IPS-20b (cell line): Measurements from ENCODE around the gene TNS4.
A peak's percentile ranks its signal among the peaks of the same experiment; 100 is the strongest.
"Not testable (repeated sequence)": the region's sequence is repeated elsewhere in the genome, so short reads cannot be mapped to it uniquely, and the experiment has no call there.

ENCODE experiments used
- H3K27ac ChIP-seq: one replicate; pipeline ENCODE4 v1.5.1; 2013; ENCODE audit warnings: low read length
- H3K27me3 ChIP-seq: 2 replicates; pipeline ENCODE4 v1.6.1; 2013; ENCODE audit warnings: mild to moderate bottlenecking, low read length, inconsistent platforms; ENCODE audit not compliant: insufficient read depth
- H3K36me3 ChIP-seq: 2 replicates; pipeline ENCODE4 v1.6.1; 2013; ENCODE audit warnings: low read depth, mild to moderate bottlenecking, inconsistent platforms, low read length, moderate library complexity; ENCODE audit not compliant: insufficient read depth
- H3K4me1 ChIP-seq: 2 replicates; pipeline ENCODE4 v1.6.1; 2013; ENCODE audit warnings: mild to moderate bottlenecking, control low read depth, inconsistent platforms, low read length, moderate library complexity; ENCODE audit not compliant: insufficient read depth
- H3K4me3 ChIP-seq: 2 replicates; pipeline ENCODE4 v1.5.1; 2013; ENCODE audit warnings: mild to moderate bottlenecking, low read length, inconsistent platforms
- H3K9ac ChIP-seq: 2 replicates; pipeline ENCODE4 v1.6.1; 2013; ENCODE audit warnings: low read depth, mild to moderate bottlenecking, inconsistent platforms, low read length, moderate library complexity
- H3K9me3 ChIP-seq: 2 replicates; pipeline ENCODE4 v1.6.1; 2013; ENCODE audit warnings: mild to moderate bottlenecking, low read depth, low read length, inconsistent platforms; ENCODE audit not compliant: insufficient read depth

Gene TNS4, protein sequence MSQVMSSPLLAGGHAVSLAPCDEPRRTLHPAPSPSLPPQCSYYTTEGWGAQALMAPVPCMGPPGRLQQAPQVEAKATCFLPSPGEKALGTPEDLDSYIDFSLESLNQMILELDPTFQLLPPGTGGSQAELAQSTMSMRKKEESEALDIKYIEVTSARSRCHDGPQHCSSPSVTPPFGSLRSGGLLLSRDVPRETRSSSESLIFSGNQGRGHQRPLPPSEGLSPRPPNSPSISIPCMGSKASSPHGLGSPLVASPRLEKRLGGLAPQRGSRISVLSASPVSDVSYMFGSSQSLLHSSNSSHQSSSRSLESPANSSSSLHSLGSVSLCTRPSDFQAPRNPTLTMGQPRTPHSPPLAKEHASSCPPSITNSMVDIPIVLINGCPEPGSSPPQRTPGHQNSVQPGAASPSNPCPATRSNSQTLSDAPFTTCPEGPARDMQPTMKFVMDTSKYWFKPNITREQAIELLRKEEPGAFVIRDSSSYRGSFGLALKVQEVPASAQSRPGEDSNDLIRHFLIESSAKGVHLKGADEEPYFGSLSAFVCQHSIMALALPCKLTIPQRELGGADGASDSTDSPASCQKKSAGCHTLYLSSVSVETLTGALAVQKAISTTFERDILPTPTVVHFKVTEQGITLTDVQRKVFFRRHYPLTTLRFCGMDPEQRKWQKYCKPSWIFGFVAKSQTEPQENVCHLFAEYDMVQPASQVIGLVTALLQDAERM

DNA sequence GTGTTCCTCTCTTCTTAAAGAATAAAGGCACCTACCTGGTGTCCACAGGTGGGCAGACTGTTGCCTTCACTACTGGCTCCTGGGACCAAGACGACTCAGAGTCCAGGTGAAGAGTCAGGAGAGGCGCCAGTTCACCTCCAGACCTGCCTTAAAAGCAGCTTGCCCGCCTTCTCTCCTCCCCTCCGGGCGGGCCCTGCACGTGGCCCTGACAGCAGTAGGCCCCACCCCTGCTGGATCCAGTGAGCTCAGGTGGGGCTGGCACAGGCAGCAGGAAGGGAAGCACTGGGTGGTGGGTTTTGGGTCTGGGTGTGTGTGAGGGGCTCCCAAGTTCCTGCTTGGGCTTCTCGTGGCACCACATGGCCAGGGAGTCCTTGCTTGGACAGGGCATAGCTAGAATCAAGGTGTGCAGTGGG lies at the start of gene TNS4:
Gene TNS4, minus strand, starts transcription at position 125 of the 413 bp plus-strand sequence. CDS start 5,198 bp downstream, outside the sequence.
- Histone ChIP-seq H3K36me3 (no peaks in the 10 kb centered on the region), H3K27ac (no peak within 1 kb of the TSS), H3K4me3 (no peak within 1 kb of the TSS), H3K9me3 (no peaks in the 10 kb centered on the region), H3K9ac (peak within 1 kb of the TSS; percentile 17; the same call in 1 of the 2 replicates), H3K27me3 (no peaks in the 10 kb centered on the region), H3K4me1 (peaks cover 15% of the 10 kb centered on the region; the same call in 1 of the 2 replicates)

DNA sequence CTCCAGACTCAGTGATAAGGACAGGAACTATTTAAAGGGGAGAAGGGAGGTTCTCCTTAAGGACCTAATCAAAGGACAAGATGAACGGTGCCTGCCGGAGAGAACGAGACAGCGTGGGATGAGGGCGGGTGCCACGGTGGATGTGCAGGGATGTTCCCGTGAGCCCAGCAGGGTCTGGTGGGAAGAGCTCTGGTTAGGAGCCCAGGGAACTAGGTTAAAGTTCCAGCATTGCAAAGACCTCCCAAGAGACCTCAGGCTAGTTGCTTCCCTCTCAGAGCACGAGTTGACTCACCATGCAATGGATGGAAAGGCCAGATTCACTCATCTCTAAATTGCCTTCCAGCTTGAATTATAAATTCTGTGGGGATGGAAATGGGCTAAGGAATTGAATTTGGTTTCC lies 49.2 kb upstream of the TNS4 start:
- no peak overlapping the region for H3K27ac ChIP-seq
- H3K36me3 ChIP-seq: no peaks in the 10 kb centered on the region
- no peaks in the 10 kb centered on the region for H3K27me3 ChIP-seq
- no peaks in the 10 kb centered on the region for H3K9me3 ChIP-seq
- H3K4me1 ChIP-seq: peaks cover 3% of the 10 kb centered on the region; the same call in 1 of the 2 replicates
- no peak overlapping the region for H3K4me3 ChIP-seq
- H3K9ac ChIP-seq: no peak overlapping the region

DNA sequence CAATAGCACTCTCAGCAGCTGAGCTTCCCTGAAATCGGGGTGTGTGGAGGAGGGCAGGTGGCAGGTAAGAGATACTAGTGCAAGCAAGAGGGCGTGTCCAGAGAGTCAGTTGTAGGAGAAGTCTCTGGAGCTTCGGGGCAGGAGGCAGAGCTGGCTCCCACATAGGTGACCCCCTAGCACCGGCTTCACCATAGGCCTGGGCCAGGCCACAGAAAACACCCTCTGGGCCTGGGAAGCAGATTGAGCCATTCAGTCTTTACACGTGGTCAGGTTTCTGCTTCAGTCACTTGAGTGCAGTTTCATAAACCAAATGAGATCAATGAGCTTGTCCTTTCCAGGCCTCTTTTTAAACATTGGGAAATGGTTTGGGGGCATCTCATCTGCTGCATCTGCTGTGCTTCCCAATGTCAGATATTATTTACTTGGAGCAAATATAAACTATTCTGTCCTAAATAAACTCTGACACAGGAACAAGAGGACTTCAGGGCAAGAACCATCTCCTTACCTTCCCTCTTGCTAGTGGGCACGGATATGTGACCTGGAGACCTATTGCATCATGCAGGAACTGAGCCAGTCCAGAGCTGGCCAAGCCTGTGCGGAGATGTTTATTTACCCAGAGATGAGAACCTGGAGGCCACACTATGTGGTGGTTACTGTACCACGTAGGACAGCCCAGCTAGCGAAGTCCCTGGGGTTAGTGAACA lies 47.7 kb upstream of the TNS4 start:
- H3K4me1 ChIP-seq: peaks cover 3% of the 10 kb centered on the region; the same call in 1 of the 2 replicates
- no peaks in the 10 kb centered on the region for H3K9me3 ChIP-seq
- no peak overlapping the region for H3K27ac ChIP-seq
- H3K27me3 ChIP-seq: no peaks in the 10 kb centered on the region
- H3K9ac ChIP-seq: no peak overlapping the region
- no peak overlapping the region for H3K4me3 ChIP-seq
- no peaks in the 10 kb centered on the region for H3K36me3 ChIP-seq

DNA sequence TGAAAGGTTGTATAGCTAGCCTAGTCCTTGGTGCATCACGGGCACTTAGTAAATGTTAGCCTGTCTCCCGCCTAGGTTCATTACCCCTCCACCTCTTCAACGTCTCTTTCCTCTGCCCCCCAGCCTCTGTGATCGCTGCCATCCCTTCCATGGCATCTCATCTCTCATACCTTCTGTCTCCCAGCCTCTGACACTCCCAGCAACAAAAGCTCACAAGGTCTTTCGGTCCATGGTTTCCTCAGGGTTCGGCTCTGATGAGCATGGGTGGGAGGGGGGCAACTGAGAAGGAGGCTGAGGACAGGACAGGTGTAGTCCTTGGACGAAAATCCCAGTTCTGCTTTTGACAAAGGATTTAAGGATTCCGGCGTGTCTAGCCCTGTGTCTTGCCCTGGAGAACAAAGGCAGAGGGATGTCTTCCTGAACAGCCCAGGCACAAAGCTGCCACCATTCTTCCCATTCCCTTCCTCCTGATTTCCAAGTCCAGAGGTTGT lies 47.1 kb upstream of the TNS4 start:
- peaks cover under 1% of the 10 kb centered on the region; the same call in 1 of the 2 replicates for H3K4me1 ChIP-seq

DNA sequence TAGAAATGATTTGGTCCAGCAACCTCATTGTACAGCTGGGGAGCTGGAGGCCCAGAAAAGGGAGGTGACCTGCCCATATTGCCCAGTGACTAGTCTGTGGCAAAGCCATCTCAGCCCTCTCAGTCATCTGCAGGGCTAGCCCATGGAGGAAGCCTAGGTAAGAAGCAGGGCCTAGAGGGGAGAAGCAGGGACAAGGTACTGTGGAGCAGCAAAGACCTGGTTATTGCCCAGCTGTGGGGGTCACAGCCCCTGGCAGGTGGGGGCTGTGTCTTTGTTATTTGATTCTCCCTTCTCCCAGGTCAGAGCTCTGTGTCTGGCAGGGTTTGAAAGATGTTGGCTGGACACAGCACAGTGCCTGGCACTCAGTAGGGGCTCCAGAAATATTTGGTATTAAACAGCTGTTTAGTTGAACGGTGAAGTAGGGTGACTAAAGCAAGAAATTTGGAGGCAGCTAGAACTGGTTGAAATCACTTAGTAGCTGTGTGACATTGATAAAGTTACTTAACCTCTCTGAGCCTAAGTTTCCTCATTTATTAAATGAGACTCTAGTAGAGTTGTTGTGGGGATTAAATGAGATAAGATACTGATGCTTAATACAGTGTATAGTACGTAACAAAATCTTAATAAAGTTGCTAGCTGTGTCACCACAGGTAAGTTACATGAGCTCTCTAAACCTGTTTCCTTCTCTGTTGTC lies 46.5 kb upstream of the TNS4 start:
- Histone ChIP-seq H3K9me3 (no peaks in the 10 kb centered on the region), H3K27ac (no peak overlapping the region), H3K36me3 (no peaks in the 10 kb centered on the region)

More for the DNA sequence above, 47.1 kb upstream of the TNS4 start:
- no peaks in the 10 kb centered on the region for H3K36me3 ChIP-seq
- no peaks in the 10 kb centered on the region for H3K9me3 ChIP-seq
- H3K4me3 ChIP-seq: no peak overlapping the region
- H3K27me3 ChIP-seq: no peaks in the 10 kb centered on the region
- H3K27ac ChIP-seq: no peak overlapping the region
- H3K9ac ChIP-seq: no peak overlapping the region

DNA sequence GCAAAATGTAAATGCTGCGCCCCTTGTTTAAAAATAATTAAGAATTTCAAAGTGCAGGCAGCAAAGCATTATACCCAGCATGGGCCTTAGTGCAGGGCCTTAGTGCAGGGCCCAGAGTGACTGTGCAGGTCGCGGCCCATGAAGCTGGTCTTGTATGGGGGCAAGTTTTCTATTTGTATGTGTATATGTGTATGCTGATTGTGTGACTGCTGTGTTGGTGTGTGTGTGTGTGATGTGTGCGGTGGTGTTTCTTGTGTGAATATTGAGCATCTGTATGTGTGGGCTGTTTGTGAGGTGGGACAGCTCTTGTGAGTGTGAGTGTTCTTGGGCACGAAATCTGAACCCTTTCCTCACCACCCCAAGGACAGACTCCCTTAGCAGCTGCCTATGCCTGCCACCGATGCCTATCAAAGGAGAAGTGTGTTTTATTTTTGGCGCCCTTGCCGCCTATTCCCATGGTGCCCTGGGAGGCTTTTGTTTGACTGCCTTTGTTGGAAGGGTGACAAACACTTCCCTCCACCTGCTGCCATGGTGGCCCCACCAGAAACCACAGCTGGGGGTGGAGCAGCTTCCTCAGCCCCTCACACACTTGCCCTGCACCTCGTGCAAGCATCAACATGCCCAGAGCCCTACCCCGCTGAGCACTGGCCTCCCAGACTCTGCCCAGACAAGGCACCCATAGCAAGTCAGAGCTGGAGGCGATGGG lies 45.8 kb upstream of the TNS4 start:
- no peaks in the 10 kb centered on the region for H3K36me3 ChIP-seq
- H3K9me3 ChIP-seq: no peaks in the 10 kb centered on the region
- no peaks in the 10 kb centered on the region for H3K27me3 ChIP-seq
- H3K27ac ChIP-seq: no peak overlapping the region
- no peak overlapping the region for H3K9ac ChIP-seq
- no peak overlapping the region for H3K4me3 ChIP-seq
- H3K4me1 ChIP-seq: peaks cover 4% of the 10 kb centered on the region; the same call in 1 of the 2 replicates

More for the DNA sequence above, 46.5 kb upstream of the TNS4 start:
- Histone ChIP-seq H3K4me3 (no peak overlapping the region), H3K27me3 (no peaks in the 10 kb centered on the region), H3K9ac (no peak overlapping the region), H3K4me1 (peaks cover 4% of the 10 kb centered on the region; the same call in 1 of the 2 replicates)

DNA sequence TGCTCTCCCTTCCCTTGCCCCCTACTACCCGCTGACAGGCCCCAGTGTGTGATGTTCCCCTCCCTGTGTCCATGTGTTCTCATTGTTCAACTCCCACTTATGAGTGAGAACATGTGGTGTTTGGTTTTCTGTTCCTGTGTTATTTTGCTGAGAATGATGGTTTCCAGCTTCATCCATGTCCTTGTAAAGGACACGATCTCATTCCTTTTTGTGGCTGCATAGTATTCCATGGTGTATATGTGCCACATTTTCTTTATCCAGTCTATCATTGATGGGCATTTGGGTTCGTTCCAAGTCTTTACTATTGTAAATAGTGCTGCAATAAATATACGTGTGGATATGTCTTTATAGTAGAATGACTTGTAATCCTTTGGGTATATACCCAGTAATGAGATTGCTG lies 45.1 kb upstream of the TNS4 start:
- H3K9me3 ChIP-seq, H3K36me3 ChIP-seq, H3K4me3 ChIP-seq, H3K27ac ChIP-seq, H3K9ac ChIP-seq, H3K4me1 ChIP-seq, H3K27me3 ChIP-seq: not testable (repeated sequence)

DNA sequence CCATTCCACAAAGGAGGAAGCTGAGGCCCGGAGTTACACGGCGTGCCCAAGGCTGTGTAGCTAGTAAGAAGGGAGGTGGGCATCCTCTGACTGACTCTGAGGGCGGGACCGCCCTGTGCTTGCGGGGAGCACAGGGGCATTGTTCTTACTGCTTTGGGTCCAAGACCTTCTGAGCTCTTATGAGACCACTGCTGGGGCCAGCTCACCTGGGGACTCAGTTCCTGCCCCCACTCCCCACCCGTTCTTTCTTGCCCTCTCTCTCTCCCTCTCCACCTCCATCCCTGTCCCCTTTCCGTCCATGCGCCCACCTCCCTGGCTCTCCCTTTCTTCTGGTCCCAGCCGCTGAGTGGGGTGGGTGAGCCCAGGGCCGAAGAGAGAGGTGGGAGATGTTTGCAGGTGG lies 44.2 kb upstream of the TNS4 start:
- Histone ChIP-seq H3K36me3 (no peaks in the 10 kb centered on the region), H3K4me3 (no peak overlapping the region), H3K9me3 (no peaks in the 10 kb centered on the region), H3K9ac (no peak overlapping the region), H3K4me1 (peaks cover 4% of the 10 kb centered on the region; the same call in 1 of the 2 replicates), H3K27ac (no peak overlapping the region), H3K27me3 (no peaks in the 10 kb centered on the region)

DNA sequence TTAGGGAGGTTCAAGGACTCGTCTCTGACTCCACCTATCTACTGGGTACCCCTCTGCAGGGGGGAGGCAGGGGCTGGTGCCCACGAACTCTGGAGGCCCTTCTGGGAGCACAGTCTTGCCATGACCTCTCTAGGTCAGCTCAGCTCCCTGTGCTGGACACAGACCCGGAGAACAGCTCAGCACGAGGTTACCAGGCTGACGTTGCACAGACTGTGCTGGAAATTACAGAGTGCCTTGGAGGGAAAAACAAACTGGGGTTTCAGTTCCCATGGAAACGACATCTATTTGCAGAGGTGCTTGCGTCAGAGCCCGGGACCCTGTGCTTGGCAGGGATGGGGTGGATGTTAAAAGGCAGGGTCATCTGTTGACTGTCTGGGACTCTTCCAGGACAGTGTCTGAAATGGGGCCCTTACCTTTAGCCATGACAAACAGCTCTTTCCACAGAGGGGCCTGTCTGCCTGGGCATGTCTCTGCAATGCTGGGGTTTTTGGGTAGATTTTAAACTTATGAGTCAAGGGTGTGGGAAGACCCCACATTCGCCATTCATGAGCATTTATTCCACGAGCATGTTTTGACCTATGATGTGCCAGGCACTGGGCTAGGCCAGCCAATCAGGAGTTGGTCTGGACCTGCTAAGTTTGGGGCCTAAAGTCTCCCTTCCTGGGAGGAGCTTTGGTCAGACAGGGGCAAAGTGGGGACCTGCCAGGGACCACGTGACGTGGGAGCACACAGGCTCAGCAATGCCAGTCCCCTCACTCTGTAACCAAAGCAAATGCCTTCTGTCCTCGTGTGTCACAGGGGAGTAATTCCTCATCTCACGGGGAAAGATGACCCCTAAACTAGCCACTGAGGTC lies 41.4 kb upstream of the TNS4 start:
- Histone ChIP-seq H3K36me3 (no peaks in the 10 kb centered on the region), H3K4me3 (no peak overlapping the region), H3K9me3 (no peaks in the 10 kb centered on the region), H3K4me1 (peaks cover 4% of the 10 kb centered on the region; the same call in 1 of the 2 replicates), H3K9ac (no peak overlapping the region), H3K27me3 (no peaks in the 10 kb centered on the region), H3K27ac (no peak overlapping the region)
